ENCODE results near the gene TMEM255A.
"Not testable (repeated sequence)": the region's sequence is repeated elsewhere in the genome, so short reads cannot be mapped to it uniquely, and the experiment has no call there.

The TMEM255A gene

GRCh38 chrX:120310861-120311726, at the start of gene TMEM255A:
Gene TMEM255A (minus strand): TSS chrX:120311461. CDS start chrX:120311309, 152 bp downstream.
- in situ Hi-C loops (cut with HindIII; ENCODE audit: low sequenced_read_pairs), result no loop called here

DNA sequence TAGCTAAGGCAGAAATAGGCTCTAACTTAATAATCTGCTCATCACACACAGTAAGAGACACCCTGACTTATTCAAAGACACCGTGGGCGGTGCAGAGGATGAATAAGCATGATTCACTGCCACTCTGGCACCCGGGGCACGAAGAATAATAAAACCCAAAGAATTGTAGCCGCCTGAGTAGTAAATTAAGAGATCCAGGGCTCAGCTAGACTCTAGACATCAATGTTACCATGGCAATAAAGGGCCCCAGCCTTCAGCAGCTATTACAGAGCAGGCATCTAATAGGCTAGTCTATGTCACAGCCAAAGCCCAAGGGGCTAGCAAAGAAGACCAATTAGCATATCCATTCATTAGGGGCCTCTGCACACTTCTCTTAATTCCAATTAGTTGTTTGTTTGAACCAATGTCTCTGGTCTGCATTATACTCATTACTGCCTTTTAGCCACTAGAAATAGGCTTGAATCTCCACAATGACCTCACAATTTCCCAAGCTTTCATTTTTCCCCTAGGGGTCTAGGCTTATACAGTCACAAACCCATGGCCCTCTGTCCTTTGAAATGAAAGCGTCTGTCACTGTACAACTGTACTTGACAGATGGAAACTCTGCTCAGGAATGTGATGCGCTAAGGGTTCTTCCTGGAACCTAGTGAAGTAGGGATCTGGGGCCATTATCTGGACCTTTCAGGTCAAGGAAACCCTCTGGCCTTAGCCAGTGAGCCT, 47.6 kb upstream of the TMEM255A start:
- in situ Hi-C loops (cut with HindIII; ENCODE audit: low sequenced_read_pairs), result no loop called here

GRCh38 chrX:120357186-120357585, 45.9 kb upstream of the TMEM255A start:
- in situ Hi-C loops (cut with HindIII; ENCODE audit: low sequenced_read_pairs), result no loop called here

DNA sequence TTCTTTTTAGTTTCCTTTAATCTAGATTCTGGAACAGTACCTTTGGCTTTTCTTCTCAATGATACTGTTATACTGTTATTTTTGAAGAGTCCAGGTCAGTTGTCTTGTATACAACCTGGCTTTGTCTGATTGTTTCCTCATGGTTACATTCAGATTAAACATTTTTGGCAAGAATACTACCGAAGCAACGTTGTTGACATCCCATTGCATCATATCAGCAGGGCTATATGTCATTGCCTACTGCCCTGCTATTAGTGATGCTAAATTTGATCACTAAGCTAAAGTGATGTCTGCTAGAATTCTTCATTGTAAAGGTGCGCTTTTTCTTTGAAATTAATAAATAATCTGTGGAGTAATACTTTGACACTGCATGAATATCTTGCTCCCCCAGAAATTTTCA, 44.8 kb upstream of the TMEM255A start:
- in situ Hi-C loops (cut with HindIII; ENCODE audit: low sequenced_read_pairs), result no loop called here

- in situ Hi-C loops (cut with HindIII; ENCODE audit: low sequenced_read_pairs), result no loop called here
These were observed 39.3 kb upstream of the TMEM255A start for GRCh38 chrX:120350450-120351138.

- in situ Hi-C loops (cut with HindIII; ENCODE audit: low sequenced_read_pairs), result not testable (repeated sequence)
These were observed 33.3 kb upstream of the TMEM255A start for GRCh38 chrX:120344566-120344965.

GRCh38 chrX:120336899-120337298, 25.6 kb upstream of the TMEM255A start:
- in situ Hi-C loops (cut with HindIII; ENCODE audit: low sequenced_read_pairs), result no loop called here

DNA sequence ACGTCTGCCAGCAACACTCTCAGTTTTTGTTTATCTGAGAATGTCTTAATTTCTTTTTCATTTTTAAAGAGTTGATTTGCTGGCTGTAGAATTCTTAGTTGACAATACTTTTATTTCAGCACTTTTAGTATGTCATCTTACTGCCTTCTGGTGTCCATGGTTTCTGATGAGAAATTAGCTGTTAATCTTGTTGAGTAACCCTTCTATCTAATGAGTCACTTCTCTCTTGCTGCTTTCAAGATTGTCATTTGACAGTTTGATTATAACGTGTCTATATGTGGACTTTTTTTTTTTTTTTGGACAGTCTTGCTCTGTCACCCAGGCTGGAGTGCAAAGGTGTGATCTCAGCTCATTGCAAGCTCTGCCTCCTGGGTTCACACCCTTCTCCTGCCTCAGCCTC, 24.0 kb upstream of the TMEM255A start:
- in situ Hi-C loops (cut with HindIII; ENCODE audit: low sequenced_read_pairs), result no loop called here

GRCh38 chrX:120334603-120335002, 23.3 kb upstream of the TMEM255A start:
- in situ Hi-C loops (cut with HindIII; ENCODE audit: low sequenced_read_pairs), result no loop called here

GRCh38 chrX:120334151-120334550, 22.9 kb upstream of the TMEM255A start:
- in situ Hi-C loops (cut with HindIII; ENCODE audit: low sequenced_read_pairs), result no loop called here

- in situ Hi-C loops (cut with HindIII; ENCODE audit: low sequenced_read_pairs), result no loop called here
These were observed 21.1 kb upstream of the TMEM255A start for GRCh38 chrX:120332394-120332793.

GRCh38 chrX:120331116-120331515, 19.9 kb upstream of the TMEM255A start:
- in situ Hi-C loops (cut with HindIII; ENCODE audit: low sequenced_read_pairs), result no loop called here

DNA sequence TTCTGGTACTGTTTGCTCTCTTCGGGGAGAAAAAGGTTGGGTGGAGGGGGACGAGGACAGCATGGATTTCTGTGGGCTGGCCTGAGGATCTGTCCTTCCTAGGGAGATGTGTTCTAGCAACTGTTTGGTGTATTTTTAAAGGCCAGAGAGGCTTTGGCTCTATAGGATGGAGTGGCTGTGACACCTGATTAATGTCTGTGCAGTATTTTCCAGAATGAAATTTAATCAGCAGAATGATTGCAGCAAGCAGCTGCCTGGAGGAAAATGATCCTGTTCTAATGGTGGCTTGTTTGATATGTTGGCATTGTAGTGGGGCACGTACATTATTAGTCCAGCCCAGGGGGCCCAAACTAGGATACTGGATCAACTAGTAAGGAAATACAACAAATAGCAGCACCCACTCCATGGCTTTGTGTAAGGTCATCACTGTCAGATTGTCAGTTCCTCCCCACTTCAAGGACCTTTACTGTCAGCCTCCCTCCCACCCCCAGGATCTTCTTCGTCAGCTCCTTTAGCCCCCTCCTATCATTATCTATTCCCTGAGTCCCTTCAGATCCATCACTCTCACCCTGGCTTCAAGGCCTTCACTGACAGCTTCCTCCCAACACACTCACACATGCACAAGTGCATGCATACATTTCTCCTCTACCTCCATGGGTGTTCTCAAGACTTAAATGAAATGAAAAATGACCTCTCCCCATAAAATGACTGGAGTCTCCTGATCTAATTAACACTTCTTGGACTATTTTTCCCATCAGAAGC, 10.4 kb upstream of the TMEM255A start:
- in situ Hi-C loops (cut with HindIII; ENCODE audit: low sequenced_read_pairs), result no loop called here

DNA sequence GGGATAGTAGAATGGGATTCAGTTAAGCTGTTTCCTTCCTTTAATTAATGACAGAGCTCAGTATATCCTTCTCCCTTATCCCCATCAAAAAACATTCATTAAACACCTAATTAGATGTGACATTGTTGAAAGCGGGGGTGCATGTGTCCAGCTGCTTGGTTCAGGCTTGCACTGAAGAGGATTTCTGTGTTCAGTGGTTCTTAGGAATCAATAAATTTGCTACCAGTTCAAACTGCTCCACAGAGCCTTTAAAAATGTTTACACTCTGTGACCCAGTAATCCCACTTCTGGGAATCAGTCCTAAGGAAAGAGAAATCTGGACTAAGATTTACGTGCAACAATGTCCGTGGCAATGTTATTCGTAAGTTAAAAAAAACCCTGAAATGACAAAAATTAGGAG, 7.2 kb upstream of the TMEM255A start:
- in situ Hi-C loops (cut with HindIII; ENCODE audit: low sequenced_read_pairs), result no loop called here

DNA sequence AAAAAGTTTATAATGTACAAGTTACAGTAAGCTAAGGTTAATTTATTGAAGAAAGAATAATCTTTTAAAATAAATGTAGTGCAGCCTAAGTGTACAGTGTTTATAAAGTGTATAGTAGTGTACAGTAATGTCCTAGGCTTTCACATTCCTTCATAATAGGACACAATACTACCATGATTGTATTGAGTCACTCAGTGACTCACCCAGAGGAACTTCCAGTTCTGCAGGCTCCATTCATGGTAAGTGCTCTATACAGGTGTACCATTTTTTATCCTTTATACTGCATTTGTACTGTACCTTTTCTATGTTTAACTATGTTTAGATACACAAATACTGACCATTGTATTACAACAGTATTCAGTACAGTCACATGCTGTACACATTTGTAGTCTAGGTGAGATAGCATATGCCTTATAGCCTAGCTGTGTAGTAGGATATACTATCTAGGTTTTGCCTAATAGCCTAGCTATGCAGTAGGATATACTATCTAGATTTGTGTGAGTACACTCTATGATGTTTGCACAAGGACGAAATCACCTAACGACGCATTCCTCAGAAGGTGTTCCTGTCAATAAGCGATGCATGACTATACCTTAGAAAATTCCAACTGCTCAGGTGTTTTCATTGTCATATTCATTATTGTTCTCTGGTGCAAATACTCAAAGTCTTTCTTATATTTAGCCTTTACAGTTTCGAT, 5.5 kb upstream of the TMEM255A start:
- in situ Hi-C loops (cut with HindIII; ENCODE audit: low sequenced_read_pairs), result no loop called here

- in situ Hi-C loops (cut with HindIII; ENCODE audit: low sequenced_read_pairs), result no loop called here
These were observed 4.5 kb upstream of the TMEM255A start for GRCh38 chrX:120315776-120316175.

DNA sequence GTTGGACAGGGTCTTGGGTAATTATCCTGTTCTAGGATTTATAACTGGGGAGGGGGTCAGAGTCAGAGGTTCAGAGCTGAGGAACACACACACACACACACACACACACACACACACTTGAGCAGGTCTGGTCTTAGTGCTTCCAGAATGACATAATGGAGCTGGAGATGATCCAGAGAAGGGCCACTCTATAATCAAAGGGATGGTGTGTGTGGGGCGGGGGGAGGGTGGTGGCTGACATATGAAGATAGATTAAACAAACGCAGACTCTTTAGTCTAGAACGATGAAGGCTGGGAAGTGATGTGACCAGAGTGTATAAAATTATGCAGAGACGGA, 434 bp upstream of the TMEM255A start:
- in situ Hi-C loops (cut with HindIII; ENCODE audit: low sequenced_read_pairs), result no loop called here

DNA sequence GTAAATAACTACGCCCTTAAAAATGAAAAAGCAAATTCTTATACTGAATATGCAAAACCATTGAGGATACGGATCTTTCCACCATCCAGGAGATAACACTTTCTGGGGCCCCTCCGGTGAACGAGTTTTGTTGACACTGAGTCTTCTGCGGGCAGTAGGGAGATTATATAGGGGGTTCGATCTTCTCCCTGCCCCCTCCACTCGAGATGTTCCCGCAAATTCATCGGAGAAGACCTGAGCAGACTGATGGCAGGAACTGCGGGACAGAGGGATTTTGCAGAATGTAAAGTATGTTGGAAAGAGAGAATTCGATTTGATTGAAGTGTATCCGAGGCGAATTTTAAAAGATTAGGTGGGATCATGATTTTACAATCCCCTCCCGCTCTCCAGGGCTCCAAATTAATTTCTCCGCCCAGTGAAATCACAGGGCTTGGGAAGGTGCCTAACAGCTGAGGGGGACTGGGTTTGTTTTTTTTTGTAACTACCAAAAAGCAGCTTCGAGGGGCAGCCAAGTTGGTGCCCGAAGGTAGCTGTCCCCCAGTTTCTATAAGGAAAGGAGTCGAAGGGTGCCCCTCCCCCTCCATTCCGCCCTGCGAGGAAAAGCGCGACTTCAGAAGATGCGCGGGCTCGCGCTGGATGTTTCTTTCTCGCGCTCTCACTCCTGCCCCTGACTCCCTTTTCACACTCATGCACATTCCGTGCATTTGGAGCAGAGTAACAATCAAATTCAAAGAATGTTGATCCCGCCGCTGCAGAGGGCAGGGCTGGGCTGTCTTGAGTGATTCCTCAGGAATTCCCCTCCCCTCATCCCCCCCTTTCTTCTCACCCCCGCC, 1.2 kb downstream of the TMEM255A start:
- in situ Hi-C loops (cut with HindIII; ENCODE audit: low sequenced_read_pairs), result no loop called here

Data from DLD1 (cell line).